Neural cell (in vitro differentiated cells): ENCODE data around the gene EFCAB6.

Experiments
- CTCF ChIP-seq: fragments of 450-650 bp; IDR thresholded peaks from 2 replicates; pipeline ENCODE4 v1.5.1; 2014; ENCODE audit warnings: antibody characterized with exemption, mild to moderate bottlenecking, moderate library complexity; ENCODE audit not compliant: poor library complexity, severe bottlenecking
- EP300 ChIP-seq: fragments of 450-650 bp; conservative IDR thresholded peaks from 2 replicates; pipeline ENCODE4 v1.6.1; 2014; ENCODE audit warnings: antibody characterized with exemption, mild to moderate bottlenecking, moderate library complexity; ENCODE audit not compliant: poor library complexity, severe bottlenecking
- TAF1 ChIP-seq: IDR thresholded peaks from 2 replicates; pipeline ENCODE4 v1.6.1; 2012; ENCODE audit warnings: low read depth

- TF ChIP-seq TAF1 (no peak), EP300 (no peak), CTCF (no peak)
These were observed 32.7 kb upstream of the EFCAB6 start for GRCh38 chr22:43844560-43845545.
